Measurements from ENCODE around the gene ATP2A2. TPM values are rescaled to one million over a fixed set of nuclear protein-coding genes. Genes with fewer than 3 reads are reported as not detected.
"Not testable (repeated sequence)": the region's sequence is repeated elsewhere in the genome, so short reads cannot be mapped to it uniquely, and the experiment has no call there.

The ATP2A2 gene
- total and polyA plus RNA-seq, 7 experiments from 2014 or later: 2.1 to 160 (median 82.8) TPM

DNA sequence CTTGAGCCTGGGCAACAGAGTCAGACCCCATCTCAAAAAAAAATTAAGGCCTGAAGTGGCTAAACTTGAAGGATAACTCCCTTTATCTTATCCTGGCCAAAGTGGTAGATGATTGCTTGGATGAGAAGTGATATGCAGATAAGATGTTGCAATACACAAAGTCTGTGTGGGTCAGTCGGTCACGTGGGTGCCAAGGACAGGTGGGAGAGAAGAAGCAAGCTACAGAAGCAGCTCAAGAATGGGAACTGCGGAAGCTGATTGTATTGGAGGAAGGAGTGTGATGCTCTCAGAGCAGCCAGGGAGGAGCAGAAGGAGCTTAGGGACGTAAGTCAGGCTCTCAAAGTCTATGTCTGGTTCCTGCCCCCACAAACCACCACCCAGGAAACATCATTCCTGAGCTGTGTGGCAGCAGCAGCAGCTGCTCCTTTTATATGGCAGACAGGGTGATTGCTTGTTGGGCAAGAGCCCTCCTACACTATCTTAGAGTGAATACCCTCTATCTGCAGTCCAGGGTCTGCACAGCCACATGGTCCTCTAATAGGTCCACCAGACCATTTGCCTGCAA lies 54.5 kb downstream of the ATP2A2 start:
- ATAC-seq: no peak
- intact Hi-C loops (cut with micrococcal nuclease): no loop called here
- Histone ChIP-seq H3K4me3 (ENCODE audit: low read length) (no peak overlapping the region), H3K4me1 (ENCODE audit: control insufficient read depth in 2 of 2, insufficient read depth in 2 of 2, low read length in 2 of 2) (no peaks in the 10 kb centered on the region), H3K9me3 (ENCODE audit: control insufficient read depth in 2 of 3, low read length in 3 of 3) (no peaks in the 10 kb centered on the region), H3K36me3 (ENCODE audit: control insufficient read depth in 2 of 3, insufficient read depth in 3 of 3, low read length in 3 of 3) (peaks cover 24 to 93% (median 38%) of the 10 kb centered on the region in 3 experiments), H3K27ac (ENCODE audit: low read depth, low read length) (no peak overlapping the region), H3K27me3 (ENCODE audit: control insufficient read depth in 2 of 2, insufficient read depth in 2 of 2, low read length in 2 of 2) (no peaks in the 10 kb centered on the region)
- peak overlapping the region in 3 of 9 donors; percentile 29 to 41 (median 34) for H3K27ac Mint-ChIP-seq
- peaks cover 0 to 8% (median 0%) of the 10 kb centered on the region in 7 donors for H3K4me1 Mint-ChIP-seq
- ChIA-PET CTCF (interaction anchor here (0.6 kb wide), 1 partner anchor 97 kb away, joined by 4 read pairs; no protein-coding TSS in a partner anchor), POLR2A (interaction anchor here (0.5 kb wide), 1 partner anchor 123 kb away, joined by 3 read pairs; no protein-coding TSS in a partner anchor)
- H3K27me3 Mint-ChIP-seq: no peaks in the 10 kb centered on the region
- peaks cover 14 to 58% (median 25%) of the 10 kb centered on the region in 5 donors for H3K36me3 Mint-ChIP-seq
- H3K9me3 Mint-ChIP-seq: no peaks in the 10 kb centered on the region
- no peak overlapping the region for H3K4me3 Mint-ChIP-seq
- no peak for DNase-seq

DNA sequence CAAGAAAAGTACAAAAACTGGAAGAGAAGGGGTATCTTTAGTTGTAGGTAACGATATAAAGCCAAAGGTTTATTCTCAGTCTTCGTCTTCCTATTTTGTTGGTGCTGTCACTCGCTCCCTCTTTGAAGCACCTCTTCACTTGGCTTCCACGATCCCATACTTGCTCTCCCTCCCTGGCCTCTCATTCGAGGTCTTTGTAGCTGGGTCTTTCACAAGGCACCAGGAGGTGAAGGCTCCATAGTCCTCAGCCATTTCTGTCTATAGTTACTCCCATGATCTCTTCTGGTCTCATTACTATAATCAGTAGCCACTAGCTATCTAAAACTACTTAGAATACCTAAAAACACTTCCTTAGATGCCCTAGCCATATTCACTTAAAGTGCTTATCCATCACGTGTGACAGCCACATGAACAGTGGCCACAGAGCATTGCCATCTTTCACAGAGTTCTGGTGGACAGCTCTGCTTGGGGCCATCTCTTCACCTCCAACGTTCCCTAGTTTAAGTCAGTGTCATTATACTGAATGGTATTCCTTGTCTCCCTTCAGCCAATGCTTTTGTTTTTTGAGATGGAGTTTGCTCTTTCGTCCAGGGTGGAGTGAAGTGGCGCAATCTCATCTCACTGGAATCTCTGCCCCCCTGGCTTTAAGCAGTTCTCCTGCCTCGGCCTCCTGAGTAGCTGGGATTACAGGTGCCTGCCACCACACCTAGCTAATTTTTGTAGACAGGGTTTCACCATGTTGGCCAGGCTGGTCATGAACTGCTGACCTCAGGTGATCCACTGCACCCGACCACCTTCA lies 57.1 kb downstream of the ATP2A2 start:
- DNase-seq (no peak), ATAC-seq (no peak)
- Histone ChIP-seq H3K4me3 (ENCODE audit: low read length) (no peak overlapping the region), H3K36me3 (ENCODE audit: control insufficient read depth in 2 of 3, insufficient read depth in 3 of 3, low read length in 3 of 3) (peaks cover 28 to 98% (median 54%) of the 10 kb centered on the region in 3 experiments), H3K27me3 (ENCODE audit: control insufficient read depth in 2 of 2, insufficient read depth in 2 of 2, low read length in 2 of 2) (no peaks in the 10 kb centered on the region), H3K27ac (ENCODE audit: low read depth, low read length) (no peak overlapping the region), H3K4me1 (ENCODE audit: control insufficient read depth in 2 of 2, insufficient read depth in 2 of 2, low read length in 2 of 2) (no peaks in the 10 kb centered on the region), H3K9me3 (ENCODE audit: control insufficient read depth in 2 of 3, low read length in 3 of 3) (no peaks in the 10 kb centered on the region)
- POLR2A ChIA-PET: no interaction called here
- Mint-ChIP-seq H3K4me1 (peaks cover 0 to 2% (median 0%) of the 10 kb centered on the region in 7 donors), H3K27me3 (no peaks in the 10 kb centered on the region), H3K9me3 (no peaks in the 10 kb centered on the region), H3K27ac (peak overlapping the region in 3 of 9 donors; percentile 15 to 30 (median 21)), H3K4me3 (no peak overlapping the region), H3K36me3 (peaks cover 17 to 63% (median 36%) of the 10 kb centered on the region in 5 donors)
- CTCF ChIA-PET: interaction anchor here (0.6 kb wide), 1 partner anchor 20 kb away, joined by 3 read pairs; no protein-coding TSS in a partner anchor
- intact Hi-C loops (cut with micrococcal nuclease): no loop called here

DNA sequence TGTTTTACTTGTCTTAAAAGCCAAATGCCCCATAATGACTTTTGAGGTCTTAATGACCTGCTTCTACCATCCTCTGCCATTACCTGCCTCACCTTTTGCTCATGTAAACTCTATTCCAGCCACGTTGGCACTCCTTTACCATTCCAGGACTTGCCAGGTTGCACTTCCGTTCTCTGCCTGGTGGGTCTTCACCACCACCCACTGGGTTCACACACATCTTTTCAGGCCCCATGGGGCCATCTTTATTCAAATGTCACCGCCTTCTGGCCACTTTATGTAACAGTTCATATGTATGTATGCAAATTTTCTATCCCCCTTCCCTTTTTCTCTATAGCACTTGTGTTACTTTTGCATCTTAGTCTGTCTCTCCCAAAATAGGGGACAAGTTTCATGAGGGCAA lies 57.7 kb downstream of the ATP2A2 start:
- ATAC-seq (peak; percentile 44), DNase-seq (no peak)
- no peak overlapping the region for H3K27ac ChIP-seq (ENCODE audit: low read depth, low read length)
- H3K27me3 Mint-ChIP-seq: no peaks in the 10 kb centered on the region
- ChIA-PET CTCF (interaction anchor here (0.6 kb wide), 1 partner anchor 19 kb away, joined by 3 read pairs; no protein-coding TSS in a partner anchor), POLR2A (no interaction called here)
- no peaks in the 10 kb centered on the region for H3K27me3 ChIP-seq (ENCODE audit: control insufficient read depth in 2 of 2, insufficient read depth in 2 of 2, low read length in 2 of 2)
- peaks cover 34 to 99% (median 54%) of the 10 kb centered on the region in 3 experiments for H3K36me3 ChIP-seq (ENCODE audit: control insufficient read depth in 2 of 3, insufficient read depth in 3 of 3, low read length in 3 of 3)
- no peaks in the 10 kb centered on the region for H3K9me3 ChIP-seq (ENCODE audit: control insufficient read depth in 2 of 3, low read length in 3 of 3)
- H3K36me3 Mint-ChIP-seq: peaks cover 22 to 63% (median 36%) of the 10 kb centered on the region in 5 donors
- peak overlapping the region in 4 of 9 donors; percentile 30 to 62 (median 38) for H3K27ac Mint-ChIP-seq
- H3K4me1 Mint-ChIP-seq: peaks cover 0 to 3% (median 0%) of the 10 kb centered on the region in 7 donors
- no peak overlapping the region for H3K4me3 Mint-ChIP-seq
- intact Hi-C loops (cut with micrococcal nuclease): no loop called here
- no peak overlapping the region for H3K4me3 ChIP-seq (ENCODE audit: low read length)
- H3K9me3 Mint-ChIP-seq: no peaks in the 10 kb centered on the region
- no peaks in the 10 kb centered on the region for H3K4me1 ChIP-seq (ENCODE audit: control insufficient read depth in 2 of 2, insufficient read depth in 2 of 2, low read length in 2 of 2)

- no peak overlapping the region for H3K4me3 ChIP-seq (ENCODE audit: low read length)
- peaks cover 25 to 63% (median 40%) of the 10 kb centered on the region in 5 donors for H3K36me3 Mint-ChIP-seq
- ChIA-PET POLR2A (no interaction called here), CTCF (no interaction called here)
- no peak overlapping the region for H3K4me3 Mint-ChIP-seq
- no peaks in the 10 kb centered on the region for H3K4me1 ChIP-seq (ENCODE audit: control insufficient read depth in 2 of 2, insufficient read depth in 2 of 2, low read length in 2 of 2)
- H3K36me3 ChIP-seq (ENCODE audit: control insufficient read depth in 2 of 3, insufficient read depth in 3 of 3, low read length in 3 of 3): peaks cover 37 to 99% (median 53%) of the 10 kb centered on the region in 3 experiments
- intact Hi-C loops (cut with micrococcal nuclease): no loop called here
- no peaks in the 10 kb centered on the region for H3K9me3 Mint-ChIP-seq
- no peaks in the 10 kb centered on the region for H3K9me3 ChIP-seq (ENCODE audit: control insufficient read depth in 2 of 3, low read length in 3 of 3)
- DNase-seq (no peak), ATAC-seq (no peak)
- no peak overlapping the region for H3K27ac ChIP-seq (ENCODE audit: low read depth, low read length)
- H3K27me3 Mint-ChIP-seq: no peaks in the 10 kb centered on the region
- peak overlapping the region in 2 of 9 donors; percentile 33 to 62 for H3K27ac Mint-ChIP-seq
- H3K4me1 Mint-ChIP-seq: peaks cover 0 to 8% (median 0%) of the 10 kb centered on the region in 7 donors
- H3K27me3 ChIP-seq (ENCODE audit: control insufficient read depth in 2 of 2, insufficient read depth in 2 of 2, low read length in 2 of 2): no peaks in the 10 kb centered on the region
Measured at GRCh38 chr12:110339184-110339952, 58.3 kb downstream of the ATP2A2 start.

DNA sequence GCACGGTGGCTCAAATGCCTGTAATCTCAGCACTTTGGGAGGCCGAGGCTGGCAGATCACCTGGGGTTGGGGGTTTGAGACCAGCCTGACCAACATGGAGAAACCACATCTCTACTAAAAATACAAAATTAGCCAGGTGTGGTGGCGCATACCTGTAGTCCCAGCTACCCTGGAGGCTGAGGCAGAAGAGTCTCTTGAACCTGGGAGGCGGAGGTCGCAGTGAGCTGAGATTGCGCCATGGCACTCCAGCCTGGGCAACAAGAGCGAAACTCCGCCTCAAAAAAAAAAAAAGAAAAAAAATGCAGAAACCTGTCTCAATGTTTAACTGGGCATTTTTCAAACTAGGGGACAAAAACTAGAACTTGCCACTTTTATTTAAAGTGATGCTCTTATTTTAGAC lies 59.2 kb downstream of the ATP2A2 start:
- peaks cover 30 to 70% (median 44%) of the 10 kb centered on the region in 5 donors for H3K36me3 Mint-ChIP-seq
- H3K36me3 ChIP-seq (ENCODE audit: control insufficient read depth in 2 of 3, insufficient read depth in 3 of 3, low read length in 3 of 3): peaks cover 41 to 100% (median 60%) of the 10 kb centered on the region in 3 experiments
- H3K9me3 Mint-ChIP-seq; DNase-seq; H3K9me3 ChIP-seq (ENCODE audit: control insufficient read depth in 2 of 3, low read length in 3 of 3); CTCF ChIA-PET; H3K27ac ChIP-seq (ENCODE audit: low read depth, low read length); H3K4me3 Mint-ChIP-seq; intact Hi-C loops (cut with micrococcal nuclease); ATAC-seq; H3K4me1 ChIP-seq (ENCODE audit: control insufficient read depth in 2 of 2, insufficient read depth in 2 of 2, low read length in 2 of 2); H3K27me3 Mint-ChIP-seq; H3K27ac Mint-ChIP-seq; H3K4me3 ChIP-seq (ENCODE audit: low read length); H3K27me3 ChIP-seq (ENCODE audit: control insufficient read depth in 2 of 2, insufficient read depth in 2 of 2, low read length in 2 of 2): not testable (repeated sequence)
- H3K4me1 Mint-ChIP-seq: peaks cover 0 to 13% (median 0%) of the 10 kb centered on the region in 7 donors
- POLR2A ChIA-PET: interaction anchor here (0.9 kb wide), 1 partner anchor 11 kb away, joined by 4 read pairs; no protein-coding TSS in a partner anchor

GRCh38 chr12:110340706-110341105 lies 59.7 kb downstream of the ATP2A2 start:
- peaks cover 0 to 10% (median 0%) of the 10 kb centered on the region in 7 donors for H3K4me1 Mint-ChIP-seq
- Histone ChIP-seq H3K27me3 (ENCODE audit: control insufficient read depth in 2 of 2, insufficient read depth in 2 of 2, low read length in 2 of 2) (no peaks in the 10 kb centered on the region), H3K4me3 (ENCODE audit: low read length) (no peak overlapping the region), H3K27ac (ENCODE audit: low read depth, low read length) (no peak overlapping the region), H3K4me1 (ENCODE audit: control insufficient read depth in 2 of 2, insufficient read depth in 2 of 2, low read length in 2 of 2) (no peaks in the 10 kb centered on the region), H3K9me3 (ENCODE audit: control insufficient read depth in 2 of 3, low read length in 3 of 3) (no peaks in the 10 kb centered on the region), H3K36me3 (ENCODE audit: control insufficient read depth in 2 of 3, insufficient read depth in 3 of 3, low read length in 3 of 3) (peaks cover 41 to 100% (median 60%) of the 10 kb centered on the region in 3 experiments)
- ATAC-seq: no peak
- intact Hi-C loops (cut with micrococcal nuclease): no loop called here
- no peaks in the 10 kb centered on the region for H3K9me3 Mint-ChIP-seq
- DNase-seq: no peak
- H3K27ac Mint-ChIP-seq: peak overlapping the region in 1 of 9 donors; percentile 3
- CTCF ChIA-PET: no interaction called here
- H3K27me3 Mint-ChIP-seq: no peaks in the 10 kb centered on the region
- peaks cover 30 to 69% (median 44%) of the 10 kb centered on the region in 5 donors for H3K36me3 Mint-ChIP-seq
- no peak overlapping the region for H3K4me3 Mint-ChIP-seq
- POLR2A ChIA-PET: interaction anchor here (0.9 kb wide), 1 partner anchor 11 kb away, joined by 4 read pairs; no protein-coding TSS in a partner anchor

Data from naive thymus-derived CD4-positive, alpha-beta T cell (primary cell).